HCT116 (cell line): ENCODE results near the gene TMED10. TPM values are rescaled to one million over a fixed set of nuclear protein-coding genes. Genes with fewer than 3 reads are reported as not detected.

Experiments used
- ATAC-seq: fragments of 200-7000 bp; cut with Tn5 transposase; 2 replicates; pipeline ENCODE4 v1.9.1; 2020; ENCODE audit warnings: mild to moderate bottlenecking, moderate library complexity
- BruUV-seq: library from RNA; stranded (reverse); fragments of 400-500 nt; replicated peaks from 2 replicates; lab custom pipeline; 2021; lab: Mats Ljungman, UMichigan
- CTCF ChIA-PET: fragments of 300-600 bp; sonication (Branson Sonifier 250); formaldehyde crosslinking; loops from one replicate; lab custom pipeline; 2021; ENCODE audit warnings: antibody characterized with exemption; lab: Charles Lee
- POLR2A ChIA-PET: fragments of 300-600, 350-600 bp; sonication (Branson Sonifier 250); formaldehyde crosslinking; loops from one replicate; lab custom pipeline; 2021; ENCODE audit warnings: antibody characterized with exemption; lab: Charles Lee
- RAD21 ChIA-PET, 2 experiments: fragments of 300-600 bp; sonication (Branson Sonifier 250); formaldehyde crosslinking; loops; one replicate each; lab custom pipeline; 2023; ENCODE audit warnings: low total read pairs in 2 of 2; ENCODE audit not compliant: uncharacterized antibody in 2 of 2, unreplicated experiment in 2 of 2, low non-redundant PET in 1 of 2; lab: Charles Lee
- DNase-seq: peaks from one replicate; pipeline ENCODE4 v3.0.0-alpha.2; 2010; ENCODE audit warnings: low read depth, low spot score
- H2AFZ ChIP-seq: fragments of 200-600 bp; shearing (Covaris generic), sonication (generic); 2 replicates; pipeline ENCODE4 v1.6.1; 2017; ENCODE audit warnings: low read depth, mixed run types, mixed read lengths, antibody characterized with exemption, low read length; ENCODE audit not compliant: poor library complexity, severe bottlenecking
- H3K27ac ChIP-seq: 2 replicates; pipeline ENCODE4 v1.5.1; 2012; ENCODE audit warnings: low read depth, low read length
- H3K27me3 ChIP-seq: fragments of 200-600 bp; sonication (generic); 2 replicates; pipeline ENCODE4 v1.6.1; 2016; ENCODE audit warnings: mixed run types, low read length, mixed read lengths; ENCODE audit not compliant: insufficient read depth
- H3K36me3 ChIP-seq, 2 experiments: fragments of 200-500 bp in 1 of 2; fragments of 200-600 bp in 1 of 2; sonication (Bioruptor generic) in 1 of 2; sonication (generic) in 1 of 2; 2 replicates each; pipeline versions ENCODE4 v1.5.1 to v1.6.1; 2014 to 2016; ENCODE audit warnings: low read length in 2 of 2, inconsistent platforms in 1 of 2, mixed read lengths in 1 of 2, mixed run types in 1 of 2; ENCODE audit not compliant: insufficient read depth in 2 of 2, control insufficient read depth in 1 of 2
- H3K4me1 ChIP-seq, 2 experiments: fragments of 200-600 bp in 1 of 2; sonication (generic) in 1 of 2; 2 replicates each; pipeline versions ENCODE4 v1.5.1 to v1.6.1; 2012 to 2017; ENCODE audit warnings: low read length in 2 of 2, inconsistent platforms in 1 of 2, mild to moderate bottlenecking in 1 of 2, mixed read lengths in 1 of 2, mixed run types in 1 of 2, moderate library complexity in 1 of 2; ENCODE audit not compliant: insufficient read depth in 2 of 2, control insufficient read depth in 1 of 2
- H3K4me2 ChIP-seq: fragments of 200-600 bp; sonication (generic); 2 replicates; pipeline ENCODE4 v1.6.1; 2017; ENCODE audit warnings: mixed run types, low read length, mixed read lengths
- H3K4me3 ChIP-seq, 2 experiments: fragments of 200-600 bp in 1 of 2; sonication (generic) in 1 of 2; replicated peaks in 1 of 2; 2 replicates each; pipeline ENCODE4 v1.5.1; 2011 to 2016; ENCODE audit warnings: low read length in 2 of 2, control low read depth in 1 of 2, low read depth in 1 of 2, mild to moderate bottlenecking in 1 of 2, mixed read lengths in 1 of 2, mixed run types in 1 of 2
- H3K79me2 ChIP-seq: fragments of 200-600 bp; sonication (generic); 2 replicates; pipeline ENCODE4 v1.6.1; 2017; ENCODE audit warnings: mild to moderate bottlenecking, mixed run types, low read length, moderate library complexity, mixed read lengths; ENCODE audit not compliant: insufficient read depth
- H3K9ac ChIP-seq: fragments of 200-600 bp; sonication (generic); 2 replicates; pipeline ENCODE4 v1.6.1; 2016; ENCODE audit warnings: low read length, mixed read lengths
- H3K9me2 ChIP-seq: fragments of 200-600 bp; sonication (generic), shearing (Covaris generic); 2 replicates; pipeline ENCODE4 v1.6.1; 2017; ENCODE audit warnings: mixed run types, mild to moderate bottlenecking, moderate library complexity; ENCODE audit not compliant: insufficient read depth
- H3K9me3 ChIP-seq, 2 experiments: fragments of 200-500 bp in 1 of 2; fragments of 200-600 bp in 1 of 2; sonication (Bioruptor generic) in 1 of 2; sonication (generic) in 1 of 2; 2 replicates each; pipeline ENCODE4 v1.6.1; 2014 to 2017; ENCODE audit warnings: low read length in 2 of 2, mixed read lengths in 2 of 2, inconsistent platforms in 1 of 2, low read depth in 1 of 2, mild to moderate bottlenecking in 1 of 2, mixed run types in 1 of 2, moderate library complexity in 1 of 2; ENCODE audit not compliant: control insufficient read depth in 1 of 2, insufficient read depth in 1 of 2
- H4K20me1 ChIP-seq: fragments of 200-600 bp; sonication (generic), shearing (Covaris generic); 2 replicates; pipeline ENCODE4 v1.6.1; 2017; ENCODE audit warnings: mixed run types, mild to moderate bottlenecking, moderate library complexity; ENCODE audit not compliant: insufficient read depth
- CBX3 ChIP-seq: IDR thresholded peaks from 2 replicates; pipeline ENCODE4 v1.6.1; 2012; ENCODE audit warnings: low read depth
- CEBPB ChIP-seq: IDR thresholded peaks from 2 replicates; pipeline ENCODE4 v1.6.1; 2012; ENCODE audit warnings: low read depth
- EGR1 ChIP-seq: IDR thresholded peaks from 2 replicates; pipeline ENCODE4 v1.6.1; 2012; ENCODE audit warnings: low read depth
- EZH2 ChIP-seq: fragments of 200-600 bp; sonication (generic); IDR thresholded peaks from 2 replicates; pipeline ENCODE4 v1.6.1; 2017; ENCODE audit warnings: antibody characterized with exemption, mixed run types
- EZH2phosphoT487 ChIP-seq: fragments of 200-600 bp; IDR thresholded peaks from 2 replicates; pipeline ENCODE4 v1.6.1; 2018; ENCODE audit warnings: antibody characterized with exemption, borderline replicate concordance
- FOSL1 ChIP-seq: IDR thresholded peaks from 2 replicates; pipeline ENCODE4 v1.6.1; 2012; ENCODE audit warnings: low read depth
- JUND ChIP-seq: IDR thresholded peaks from 2 replicates; pipeline ENCODE4 v1.6.1; 2012
- POLR2AphosphoS5 ChIP-seq: IDR thresholded peaks from 2 replicates; pipeline ENCODE4 v1.6.1; 2011; ENCODE audit warnings: mild to moderate bottlenecking, low read depth, low read length, moderate library complexity
- RAD21 ChIP-seq: IDR thresholded peaks from 2 replicates; pipeline ENCODE4 v1.6.1; 2012; ENCODE audit warnings: low read depth, mild to moderate bottlenecking
- SP1 ChIP-seq: IDR thresholded peaks from 2 replicates; pipeline ENCODE4 v1.6.1; 2012; ENCODE audit warnings: low read depth
- SRF ChIP-seq: IDR thresholded peaks from 2 replicates; pipeline ENCODE4 v1.6.1; 2012; ENCODE audit warnings: low read depth
- TCF7L2 ChIP-seq: IDR thresholded peaks from 2 replicates; pipeline ENCODE4 v1.7.0; 2011; ENCODE audit warnings: borderline replicate concordance, inconsistent platforms; ENCODE audit not compliant: insufficient read depth, insufficient read length; ENCODE audit errors: extremely low read depth
- ZNF274 ChIP-seq: fragments of 200-500 bp; sonication (Bioruptor generic); IDR thresholded peaks from 2 replicates; pipeline ENCODE4 v1.6.1; 2014; ENCODE audit warnings: mild to moderate bottlenecking, low read depth, low read length, inconsistent platforms
- intact Hi-C: fragments of 100-400 bp; cut with micrococcal nuclease; formaldehyde crosslinking; loops from 2 replicates; pipeline ENCODE4 v1.10.0; 2022
- total RNA-seq: library from RNA; stranded (reverse); gene quantifications from one replicate; pipeline ENCODE4 v1.2.1, GENCODE V29; 2021; ENCODE audit not compliant: unreplicated experiment
- TF ChIP-seq, protein P1 (sequence below): IDR thresholded peaks from 2 replicates; pipeline ENCODE4 v1.6.1; 2012
- TF ChIP-seq, protein P2 (sequence below): IDR thresholded peaks from 2 replicates; pipeline ENCODE4 v1.6.1; 2011; ENCODE audit warnings: mild to moderate bottlenecking, low read length, moderate library complexity; ENCODE audit not compliant: insufficient replicate concordance; ENCODE audit errors: extremely low read depth
- TF ChIP-seq, protein P3 (sequence below), 3 experiments: fragments of 200-600 bp in 1 of 3; sonication (generic) in 1 of 3; IDR thresholded peaks in 2 of 3; conservative IDR thresholded peaks in 1 of 3; 2 replicates each; pipeline ENCODE4 v1.5.1; 2012 to 2017; ENCODE audit warnings: low read depth in 2 of 3, low read length in 2 of 3, antibody characterized with exemption in 1 of 3, borderline replicate concordance in 1 of 3, control low read depth in 1 of 3, mild to moderate bottlenecking in 1 of 3, mixed read lengths in 1 of 3, mixed run types in 1 of 3, moderate library complexity in 1 of 3; ENCODE audit not compliant: insufficient read depth in 1 of 3
- TF ChIP-seq, protein P4 (sequence below): IDR thresholded peaks from 2 replicates; pipeline ENCODE4 v1.6.1; 2012; ENCODE audit warnings: low read depth
- TF ChIP-seq, protein P5 (sequence below): IDR thresholded peaks from 2 replicates; pipeline ENCODE4 v1.6.1; 2012

Gene TMED10
- total RNA-seq, 1 experiment from 2014 or later, result 303 TPM

DNA sequence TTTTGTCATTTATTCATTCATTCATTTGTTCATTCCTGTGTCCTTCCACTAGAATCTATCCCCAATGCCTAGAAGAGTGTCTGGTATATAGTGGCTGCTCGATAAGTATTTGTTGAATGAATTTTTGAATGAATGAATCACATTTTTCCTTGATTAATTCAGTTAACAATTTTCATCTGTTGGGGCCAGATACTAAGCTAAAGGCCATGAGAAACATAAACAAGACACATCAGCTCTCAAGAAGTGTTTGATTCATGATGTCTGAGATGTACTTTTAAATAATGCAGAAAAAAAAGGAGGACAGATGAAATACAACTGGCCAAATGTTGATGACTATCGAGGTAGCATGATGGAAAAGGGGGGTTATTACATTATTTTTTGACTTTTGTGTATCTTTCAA lies 48.1 kb upstream of the TMED10 start:
- Histone ChIP-seq H3K9me2 (no peaks in the 10 kb centered on the region), H3K9me3 (no peaks in the 10 kb centered on the region), H2AFZ (no peak overlapping the region), H3K79me2 (no peaks in the 10 kb centered on the region), H3K27ac (no peak overlapping the region), H4K20me1 (no peaks in the 10 kb centered on the region), H3K27me3 (no peaks in the 10 kb centered on the region), H3K36me3 (no peaks in the 10 kb centered on the region), H3K4me1 (peaks cover 0 to 1% of the 10 kb centered on the region in 2 experiments; a peak in 1 of 4 replicates), H3K9ac (no peak overlapping the region), H3K4me2 (no peak overlapping the region), H3K4me3 (no peak overlapping the region)
- intact Hi-C loops, result no loop called here
- no peak for DNase-seq
- no peak for ATAC-seq
- TF ChIP-seq, protein P1, sequence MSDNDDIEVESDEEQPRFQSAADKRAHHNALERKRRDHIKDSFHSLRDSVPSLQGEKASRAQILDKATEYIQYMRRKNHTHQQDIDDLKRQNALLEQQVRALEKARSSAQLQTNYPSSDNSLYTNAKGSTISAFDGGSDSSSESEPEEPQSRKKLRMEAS, result no peak
- TF ChIP-seq RAD21 (no peak), TCF7L2 (no peak), SRF (no peak), POLR2AphosphoS5 (no peak), EZH2 (no peak), CBX3 (no peak), EGR1 (no peak), CEBPB (no peak), FOSL1 (no peak), ZNF274 (no peak), EZH2phosphoT487 (no peak), SP1 (no peak), JUND (no peak)
- TF ChIP-seq, protein P2, sequence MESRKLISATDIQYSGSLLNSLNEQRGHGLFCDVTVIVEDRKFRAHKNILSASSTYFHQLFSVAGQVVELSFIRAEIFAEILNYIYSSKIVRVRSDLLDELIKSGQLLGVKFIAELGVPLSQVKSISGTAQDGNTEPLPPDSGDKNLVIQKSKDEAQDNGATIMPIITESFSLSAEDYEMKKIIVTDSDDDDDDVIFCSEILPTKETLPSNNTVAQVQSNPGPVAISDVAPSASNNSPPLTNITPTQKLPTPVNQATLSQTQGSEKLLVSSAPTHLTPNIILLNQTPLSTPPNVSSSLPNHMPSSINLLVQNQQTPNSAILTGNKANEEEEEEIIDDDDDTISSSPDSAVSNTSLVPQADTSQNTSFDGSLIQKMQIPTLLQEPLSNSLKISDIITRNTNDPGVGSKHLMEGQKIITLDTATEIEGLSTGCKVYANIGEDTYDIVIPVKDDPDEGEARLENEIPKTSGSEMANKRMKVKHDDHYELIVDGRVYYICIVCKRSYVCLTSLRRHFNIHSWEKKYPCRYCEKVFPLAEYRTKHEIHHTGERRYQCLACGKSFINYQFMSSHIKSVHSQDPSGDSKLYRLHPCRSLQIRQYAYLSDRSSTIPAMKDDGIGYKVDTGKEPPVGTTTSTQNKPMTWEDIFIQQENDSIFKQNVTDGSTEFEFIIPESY, result no peak
- TF ChIP-seq, protein P3, sequence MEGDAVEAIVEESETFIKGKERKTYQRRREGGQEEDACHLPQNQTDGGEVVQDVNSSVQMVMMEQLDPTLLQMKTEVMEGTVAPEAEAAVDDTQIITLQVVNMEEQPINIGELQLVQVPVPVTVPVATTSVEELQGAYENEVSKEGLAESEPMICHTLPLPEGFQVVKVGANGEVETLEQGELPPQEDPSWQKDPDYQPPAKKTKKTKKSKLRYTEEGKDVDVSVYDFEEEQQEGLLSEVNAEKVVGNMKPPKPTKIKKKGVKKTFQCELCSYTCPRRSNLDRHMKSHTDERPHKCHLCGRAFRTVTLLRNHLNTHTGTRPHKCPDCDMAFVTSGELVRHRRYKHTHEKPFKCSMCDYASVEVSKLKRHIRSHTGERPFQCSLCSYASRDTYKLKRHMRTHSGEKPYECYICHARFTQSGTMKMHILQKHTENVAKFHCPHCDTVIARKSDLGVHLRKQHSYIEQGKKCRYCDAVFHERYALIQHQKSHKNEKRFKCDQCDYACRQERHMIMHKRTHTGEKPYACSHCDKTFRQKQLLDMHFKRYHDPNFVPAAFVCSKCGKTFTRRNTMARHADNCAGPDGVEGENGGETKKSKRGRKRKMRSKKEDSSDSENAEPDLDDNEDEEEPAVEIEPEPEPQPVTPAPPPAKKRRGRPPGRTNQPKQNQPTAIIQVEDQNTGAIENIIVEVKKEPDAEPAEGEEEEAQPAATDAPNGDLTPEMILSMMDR (IDR thresholded peaks at IDR 0.05 in 2 of 3, conservative IDR thresholded peaks at IDR 0.05 in 1 of 3; ENCODE audit: borderline replicate concordance in 1 of 3, insufficient read depth in 1 of 3, low read depth in 2 of 3, low read length in 2 of 3), result no peak
- TF ChIP-seq, protein P4, sequence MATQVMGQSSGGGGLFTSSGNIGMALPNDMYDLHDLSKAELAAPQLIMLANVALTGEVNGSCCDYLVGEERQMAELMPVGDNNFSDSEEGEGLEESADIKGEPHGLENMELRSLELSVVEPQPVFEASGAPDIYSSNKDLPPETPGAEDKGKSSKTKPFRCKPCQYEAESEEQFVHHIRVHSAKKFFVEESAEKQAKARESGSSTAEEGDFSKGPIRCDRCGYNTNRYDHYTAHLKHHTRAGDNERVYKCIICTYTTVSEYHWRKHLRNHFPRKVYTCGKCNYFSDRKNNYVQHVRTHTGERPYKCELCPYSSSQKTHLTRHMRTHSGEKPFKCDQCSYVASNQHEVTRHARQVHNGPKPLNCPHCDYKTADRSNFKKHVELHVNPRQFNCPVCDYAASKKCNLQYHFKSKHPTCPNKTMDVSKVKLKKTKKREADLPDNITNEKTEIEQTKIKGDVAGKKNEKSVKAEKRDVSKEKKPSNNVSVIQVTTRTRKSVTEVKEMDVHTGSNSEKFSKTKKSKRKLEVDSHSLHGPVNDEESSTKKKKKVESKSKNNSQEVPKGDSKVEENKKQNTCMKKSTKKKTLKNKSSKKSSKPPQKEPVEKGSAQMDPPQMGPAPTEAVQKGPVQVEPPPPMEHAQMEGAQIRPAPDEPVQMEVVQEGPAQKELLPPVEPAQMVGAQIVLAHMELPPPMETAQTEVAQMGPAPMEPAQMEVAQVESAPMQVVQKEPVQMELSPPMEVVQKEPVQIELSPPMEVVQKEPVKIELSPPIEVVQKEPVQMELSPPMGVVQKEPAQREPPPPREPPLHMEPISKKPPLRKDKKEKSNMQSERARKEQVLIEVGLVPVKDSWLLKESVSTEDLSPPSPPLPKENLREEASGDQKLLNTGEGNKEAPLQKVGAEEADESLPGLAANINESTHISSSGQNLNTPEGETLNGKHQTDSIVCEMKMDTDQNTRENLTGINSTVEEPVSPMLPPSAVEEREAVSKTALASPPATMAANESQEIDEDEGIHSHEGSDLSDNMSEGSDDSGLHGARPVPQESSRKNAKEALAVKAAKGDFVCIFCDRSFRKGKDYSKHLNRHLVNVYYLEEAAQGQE, result no peak
- TF ChIP-seq, protein P5, sequence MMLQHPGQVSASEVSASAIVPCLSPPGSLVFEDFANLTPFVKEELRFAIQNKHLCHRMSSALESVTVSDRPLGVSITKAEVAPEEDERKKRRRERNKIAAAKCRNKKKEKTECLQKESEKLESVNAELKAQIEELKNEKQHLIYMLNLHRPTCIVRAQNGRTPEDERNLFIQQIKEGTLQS, result no peak
- POLR2A ChIA-PET, result no interaction called here
- BruUV-seq, result no TSS peak
- CTCF ChIA-PET, result no interaction called here
- RAD21 ChIA-PET, result no interaction called here
